Fibroblast of skin of left biceps (primary cell): ENCODE results near the gene CASP7.

ENCODE experiments used
- DNase-seq, 2 experiments: peaks; one replicate each; pipeline ENCODE4 v3.0.0-alpha.2; 2013; ENCODE audit warnings: low read depth in 2 of 2

The CASP7 gene

DNA sequence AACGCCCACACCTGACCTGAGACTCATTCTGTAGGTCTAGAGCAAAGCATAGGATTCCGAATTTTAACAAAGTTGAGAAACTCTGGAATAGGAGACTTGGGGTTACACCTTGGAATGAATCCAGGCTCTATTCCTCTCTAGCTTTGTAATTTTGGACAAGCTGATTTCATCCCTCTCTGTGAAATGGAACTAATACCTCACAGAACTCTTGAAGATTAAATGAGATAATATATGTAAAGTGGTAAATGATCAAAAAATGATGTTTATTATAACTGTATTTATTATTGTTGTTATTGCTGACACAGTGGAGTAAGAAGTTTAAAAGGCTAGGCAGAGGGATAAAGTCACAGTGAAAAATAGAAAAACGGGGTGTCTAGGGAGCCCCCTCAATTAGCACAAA, 32.3 kb downstream of the CASP7 start:
- DNase-seq: no peak

DNA sequence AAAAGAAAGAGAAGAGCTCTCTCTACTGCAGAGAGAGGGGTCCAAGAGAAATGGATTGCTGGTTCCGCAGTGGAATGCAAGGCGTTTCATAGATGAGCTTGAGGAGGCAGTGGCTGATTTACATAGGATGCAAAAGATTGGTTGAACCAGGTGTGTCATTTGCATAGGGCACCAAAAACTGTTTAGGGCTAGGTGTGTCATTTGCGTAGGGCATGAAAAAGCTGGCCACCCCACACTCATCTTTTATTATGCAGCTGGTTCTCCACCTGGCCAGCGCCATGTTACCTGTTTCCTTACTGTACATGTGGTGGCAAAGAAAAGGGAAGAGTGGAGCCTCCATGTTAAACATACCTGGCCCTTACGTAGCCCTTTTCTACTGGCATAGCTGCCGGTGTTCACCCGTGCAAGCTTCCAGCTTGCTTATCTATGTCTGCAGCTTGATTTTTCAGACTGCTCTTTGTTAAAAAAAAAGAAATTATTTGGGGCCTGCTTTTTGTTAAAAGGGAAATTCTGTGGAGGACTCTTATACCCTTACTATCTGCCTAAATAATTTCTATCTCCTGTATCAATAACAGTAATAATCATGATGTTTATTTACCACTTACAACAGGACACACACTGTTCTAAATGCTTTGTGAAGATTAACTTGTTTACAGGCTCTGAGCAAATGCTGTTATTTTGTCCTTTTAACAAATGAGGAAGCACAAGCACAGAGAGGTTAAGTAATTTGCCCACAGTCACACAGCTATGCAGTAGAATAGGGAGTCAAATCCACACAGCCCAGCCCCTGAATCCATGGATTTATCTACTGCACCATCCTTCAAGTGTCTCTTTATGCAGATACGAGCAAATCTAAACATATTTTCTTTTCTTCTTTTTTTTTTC, 33.3 kb downstream of the CASP7 start:
- DNase-seq: no peak

GRCh38 chr10:113713640-113713982, 33.9 kb downstream of the CASP7 start:
- DNase-seq: no peak

DNA sequence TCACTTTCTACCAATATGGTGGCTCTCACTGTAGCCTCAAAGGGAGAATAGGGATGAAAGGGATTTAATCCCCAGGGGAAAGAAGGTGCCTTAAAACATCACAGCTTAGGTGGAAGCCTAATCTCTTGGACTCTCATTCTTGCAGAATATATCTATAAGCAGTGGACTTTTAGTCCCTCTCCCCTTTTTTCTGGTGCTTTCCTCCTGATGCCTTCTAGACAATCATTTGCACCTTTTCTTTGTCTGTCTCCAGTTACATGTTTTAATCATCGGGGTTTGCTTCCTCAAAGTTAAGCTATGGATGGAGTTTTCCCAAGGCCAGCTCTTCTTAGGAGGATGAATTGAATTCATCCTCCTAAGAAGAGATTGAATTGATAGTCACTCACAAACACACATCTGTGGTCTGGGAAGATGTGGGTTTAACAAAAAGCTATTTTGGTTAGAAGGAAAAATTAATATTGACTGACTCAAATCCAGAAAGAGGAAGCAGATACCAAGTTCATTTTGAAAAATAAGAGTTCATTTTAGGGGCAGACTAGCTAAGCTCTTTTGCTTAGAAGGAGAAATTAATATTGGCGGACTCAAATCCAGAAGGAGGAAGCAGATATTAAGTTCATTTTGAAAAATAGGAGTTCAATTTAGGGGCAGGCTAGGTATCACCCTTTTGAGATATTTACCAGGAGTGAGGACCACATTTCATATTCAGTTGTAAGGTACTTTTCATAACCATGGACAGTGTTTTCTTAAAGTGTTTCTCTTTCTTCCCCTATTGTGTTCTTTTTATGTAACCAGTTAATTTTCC, 36.6 kb downstream of the CASP7 start:
- DNase-seq: no peak

- DNase-seq: no peak
Measured at GRCh38 chr10:113718969-113719822, 39.5 kb downstream of the CASP7 start.

- no peak for DNase-seq
Measured at GRCh38 chr10:113720386-113720785, 40.7 kb downstream of the CASP7 start.

GRCh38 chr10:113732160-113732881, 52.6 kb downstream of the CASP7 start:
- no peak for DNase-seq

GRCh38 chr10:113732966-113733365, 53.3 kb downstream of the CASP7 start:
- no peak for DNase-seq

DNA sequence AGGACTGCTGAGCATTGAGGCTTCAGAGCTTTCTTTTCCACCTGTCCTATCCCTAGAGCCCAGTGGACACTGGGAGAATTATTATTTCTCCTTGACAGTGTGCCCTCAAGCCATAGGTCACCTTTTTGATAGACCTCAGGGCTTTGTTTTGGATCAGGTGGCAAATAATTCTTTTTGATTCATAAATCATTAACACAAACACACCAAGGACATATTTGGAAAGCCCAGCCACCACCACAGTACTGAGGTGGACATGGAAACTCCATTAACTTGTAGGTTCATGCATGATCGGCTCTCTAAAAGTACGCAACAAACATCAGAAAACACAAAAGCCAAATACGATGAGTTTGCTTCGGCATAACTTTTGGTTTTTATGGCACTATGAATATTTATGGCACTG, 53.9 kb downstream of the CASP7 start:
- no peak for DNase-seq

- DNase-seq: no peak
Measured at GRCh38 chr10:113735913-113736312, 56.2 kb downstream of the CASP7 start.

- DNase-seq: peak in 1 of 2 experiments; percentile 4
Measured at GRCh38 chr10:113736576-113736975, 56.9 kb downstream of the CASP7 start.

- no peak for DNase-seq
Measured at GRCh38 chr10:113739031-113739430, 59.3 kb downstream of the CASP7 start.

DNA sequence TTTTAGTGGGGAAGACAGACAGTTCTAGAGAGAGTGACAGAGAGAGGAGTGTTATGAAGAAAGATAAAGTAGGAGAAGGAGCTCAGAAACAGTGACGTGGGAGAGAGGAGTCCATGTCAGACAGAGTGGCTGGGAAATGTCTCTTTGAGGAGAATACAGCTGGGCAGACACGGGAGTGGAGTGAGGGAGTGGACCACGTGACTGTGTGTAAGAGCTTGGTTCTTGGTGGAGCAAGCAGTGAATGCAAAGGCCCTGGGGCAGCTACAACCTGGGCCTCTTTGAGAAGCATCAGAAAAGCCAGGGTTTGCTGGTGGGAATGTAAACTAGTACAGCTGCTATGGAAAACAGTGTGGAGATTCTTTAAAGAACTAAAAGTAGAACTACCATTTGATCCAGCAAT, 59.9 kb downstream of the CASP7 start:
- no peak for DNase-seq

DNA sequence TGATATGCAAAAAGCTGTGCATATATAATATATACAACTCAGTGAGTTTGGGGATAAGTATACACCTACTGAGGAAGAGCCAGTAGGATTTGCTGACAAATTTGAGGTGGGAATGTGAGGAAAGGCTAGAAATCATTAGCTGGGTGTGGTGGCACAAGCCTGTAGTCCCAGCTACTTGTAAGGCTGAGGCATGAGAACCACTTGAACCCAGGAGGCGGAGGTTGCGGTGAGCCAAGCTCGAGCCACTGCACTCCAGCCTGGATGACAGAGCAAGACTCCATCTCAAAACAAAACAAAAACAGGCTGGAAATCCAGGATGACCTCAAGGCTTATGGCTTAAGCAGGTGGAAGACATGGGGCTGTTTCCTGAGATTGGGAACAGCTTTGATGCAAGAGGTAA, 61.1 kb downstream of the CASP7 start:
- no peak for DNase-seq

DNA sequence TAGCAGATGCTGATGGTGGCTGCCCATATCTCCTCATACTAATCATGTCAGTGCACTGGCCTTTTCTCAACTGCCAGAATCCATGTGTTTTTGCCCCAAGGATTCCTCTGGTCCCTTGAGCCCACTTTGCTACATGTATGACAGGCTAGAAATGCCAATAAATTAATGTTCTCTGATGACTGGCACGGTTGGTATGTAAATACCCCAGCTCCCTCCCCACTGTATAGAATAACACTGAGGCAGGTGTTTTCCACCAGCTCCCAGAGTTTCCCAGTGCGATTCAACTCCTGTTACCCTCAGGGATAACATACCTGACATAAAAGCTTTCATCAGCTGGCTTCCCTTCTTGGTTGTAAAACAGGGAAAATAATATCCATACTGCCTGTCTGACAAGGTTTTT, 62.8 kb downstream of the CASP7 start:
- no peak for DNase-seq

DNA sequence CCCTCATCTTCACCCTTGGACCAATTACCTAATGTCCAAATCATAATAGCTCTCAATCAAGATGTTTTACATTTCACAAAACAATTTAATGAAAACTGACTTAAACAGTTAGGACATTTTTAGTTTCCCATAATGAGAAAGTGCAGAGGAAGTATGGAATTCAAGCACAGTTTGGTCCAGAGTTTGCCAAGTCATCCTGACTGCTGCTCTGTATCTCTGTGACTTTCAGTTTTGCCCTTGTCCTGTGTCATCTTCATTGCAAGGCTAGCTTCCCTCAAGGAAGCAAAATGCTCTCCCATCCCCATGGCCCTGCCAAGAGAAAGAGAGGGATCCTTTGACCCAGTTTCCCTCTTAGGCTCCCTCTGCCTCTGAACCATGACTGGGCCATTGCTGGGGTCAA, 63.9 kb downstream of the CASP7 start:
- no peak for DNase-seq

- no peak for DNase-seq
Measured at GRCh38 chr10:113745374-113745773, 65.7 kb downstream of the CASP7 start.

GRCh38 chr10:113746217-113746957, 66.7 kb downstream of the CASP7 start:
- peak in 1 of 2 experiments; percentile 6 for DNase-seq

DNA sequence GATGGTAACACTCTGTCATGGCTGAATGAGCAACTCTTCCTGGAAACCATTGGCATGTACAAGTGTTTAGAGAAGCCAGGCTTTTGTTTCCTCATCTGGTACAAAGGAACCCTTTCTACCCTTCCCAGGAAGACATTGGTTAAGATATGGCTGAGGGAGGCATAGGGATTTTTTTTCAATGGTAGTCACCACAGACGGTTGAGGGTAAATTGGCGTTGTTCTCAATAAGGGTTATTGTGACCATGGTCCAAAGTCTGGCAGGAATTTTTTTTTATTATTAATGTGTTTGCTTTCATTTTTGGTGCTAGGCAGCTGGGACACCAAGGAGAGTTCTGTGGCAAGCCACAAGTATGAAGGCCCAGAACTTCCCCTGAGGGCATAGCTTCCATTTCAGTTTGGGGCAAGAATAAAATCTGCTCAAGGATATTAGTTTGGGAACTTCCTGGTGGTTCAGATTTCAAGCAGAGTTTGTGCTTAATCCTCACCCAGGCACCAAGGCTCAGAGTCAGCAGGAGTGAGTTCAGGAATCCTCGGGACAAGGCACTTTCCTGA, 71.5 kb downstream of the CASP7 start, which contains the start of gene PLEKHS1:
TSS of gene PLEKHS1 (plus strand) at position 502 of the 552 bp plus-strand sequence. CDS start 3,596 bp downstream, outside the sequence.
- no peak for DNase-seq

- DNase-seq: no peak
Measured at GRCh38 chr10:113752553-113752952, 72.8 kb downstream of the CASP7 start.
